ENCODE data around the gene C14orf132. TPM values are rescaled to one million over a fixed set of nuclear protein-coding genes. Genes with fewer than 3 reads are reported as not detected.

The C14orf132 gene
- total and polyA plus RNA-seq, 9 of the 15 experiments (the other 6 are each of a cell fraction or from before 2014, with no cell fraction given) = not detected

DNA sequence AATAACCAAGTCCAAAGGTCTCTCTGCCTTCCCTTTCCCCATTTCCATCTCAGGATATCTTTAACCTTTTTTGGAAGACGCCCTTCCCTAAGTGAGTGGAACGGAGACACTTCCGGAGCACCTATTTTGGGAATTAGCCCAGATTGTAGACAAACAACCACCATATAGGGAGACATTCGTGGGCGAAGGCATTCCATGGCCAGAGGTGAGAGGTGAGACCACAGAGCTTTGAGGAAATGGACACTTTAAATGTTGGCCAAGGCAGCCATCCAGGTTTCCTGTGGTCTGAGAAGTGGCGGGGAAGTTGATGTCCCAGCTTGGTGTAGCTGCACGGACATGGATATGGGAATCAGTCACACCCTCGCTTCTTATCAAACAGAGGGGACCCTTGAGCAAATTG lies 96.1 kb downstream of the C14orf132 start (continued):
- TF ChIP-seq, protein P1, sequence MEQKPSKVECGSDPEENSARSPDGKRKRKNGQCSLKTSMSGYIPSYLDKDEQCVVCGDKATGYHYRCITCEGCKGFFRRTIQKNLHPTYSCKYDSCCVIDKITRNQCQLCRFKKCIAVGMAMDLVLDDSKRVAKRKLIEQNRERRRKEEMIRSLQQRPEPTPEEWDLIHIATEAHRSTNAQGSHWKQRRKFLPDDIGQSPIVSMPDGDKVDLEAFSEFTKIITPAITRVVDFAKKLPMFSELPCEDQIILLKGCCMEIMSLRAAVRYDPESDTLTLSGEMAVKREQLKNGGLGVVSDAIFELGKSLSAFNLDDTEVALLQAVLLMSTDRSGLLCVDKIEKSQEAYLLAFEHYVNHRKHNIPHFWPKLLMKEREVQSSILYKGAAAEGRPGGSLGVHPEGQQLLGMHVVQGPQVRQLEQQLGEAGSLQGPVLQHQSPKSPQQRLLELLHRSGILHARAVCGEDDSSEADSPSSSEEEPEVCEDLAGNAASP (IDR thresholded peaks at IDR 0.05) = no peak
- TF ChIP-seq TAF7 (tag; IDR thresholded peaks at IDR 0.05) = no peak

DNA sequence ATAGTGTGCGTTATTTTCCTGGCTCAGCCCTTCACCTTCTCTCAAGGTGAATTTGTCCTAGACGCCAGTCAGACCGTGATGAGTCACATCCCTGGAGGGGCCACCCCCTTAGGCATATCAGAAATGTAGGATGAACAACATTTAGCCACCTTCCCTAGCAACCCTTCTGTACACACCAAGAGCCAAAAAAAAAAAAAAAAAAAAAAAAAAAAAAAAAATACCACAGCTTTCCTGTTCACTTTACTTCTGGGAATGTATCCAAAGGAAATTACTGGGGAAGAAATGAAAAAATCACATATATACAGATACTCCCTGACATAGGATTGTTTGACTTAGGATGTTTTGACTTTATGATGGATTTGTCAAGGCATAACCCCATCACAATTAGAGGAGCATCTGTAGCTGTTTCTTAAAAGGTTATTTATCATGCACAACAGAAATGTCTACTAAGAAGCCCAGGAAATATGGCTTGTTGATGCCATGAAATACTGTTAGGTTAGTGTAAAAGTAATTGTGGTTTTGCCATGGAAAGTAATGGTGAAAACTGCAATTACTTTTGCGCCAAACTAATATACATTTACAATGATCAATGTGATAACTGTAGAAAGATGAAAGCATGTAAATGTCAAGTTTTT lies 97.3 kb downstream of the C14orf132 start:
- intact Hi-C loops (cut with micrococcal nuclease) (no loop called here), in situ Hi-C loops (cut with MboI) (no loop called here)
- no peak overlapping the region for H3K4me2 ChIP-seq (ENCODE audit: insufficient read depth, low read length)
- ChIA-PET POLR2A (no interaction called here), CTCF (ENCODE audit: low intra/inter-chr PET ratio) (interaction anchor here (0.6 kb wide), 1 partner anchor 1452 kb away, joined by 3 read pairs; no protein-coding TSS in a partner anchor)
- DNase-seq (ENCODE audit: extremely low read depth in 1 of 4, low spot score in 3 of 4) (no peak), ATAC-seq (no peak), FAIRE-seq (no peak)
- no peak overlapping the region for H3K4me3 ChIP-seq
- 7% methylated on average over 4 of the region's 4 CpGs for WGBS (ENCODE audit: insufficient coverage, low coverage, missing lambda C conversion rate)
- H3K9ac ChIP-seq (ENCODE audit: insufficient read depth in 1 of 2, low read depth in 2 of 2, low read length in 2 of 2) = no peak overlapping the region
- no peak overlapping the region for H2AFZ ChIP-seq (ENCODE audit: low read depth, low read length)
- H3K9me1 ChIP-seq (ENCODE audit: control insufficient read depth, insufficient read depth, low read length) = no peaks in the 10 kb centered on the region
- no TSS peak for BruUV-seq (replicated peaks)
- no peaks in the 10 kb centered on the region for H3K27me3 ChIP-seq (ENCODE audit: control insufficient read depth in 2 of 2, insufficient read depth in 2 of 2, low read length in 2 of 2)
- H3K79me2 ChIP-seq (ENCODE audit: control insufficient read depth, insufficient read depth, low read length) = no peaks in the 10 kb centered on the region
- H3K27ac ChIP-seq (ENCODE audit: extremely low read depth, low read depth, low read length) = no peak overlapping the region
- no peaks in the 10 kb centered on the region for H3K9me3 ChIP-seq (replicated peaks; ENCODE audit: control insufficient read depth, insufficient read depth, low read depth, low read length)
- H3K36me3 ChIP-seq (ENCODE audit: control insufficient read depth, insufficient read depth, low read length) = no peaks in the 10 kb centered on the region
- H3K4me1 ChIP-seq (replicated peaks in 1 of 2; ENCODE audit: control insufficient read depth in 2 of 2, insufficient read depth in 2 of 2, low read length in 2 of 2) = no peaks in the 10 kb centered on the region
- H4K20me1 ChIP-seq (replicated peaks; ENCODE audit: control insufficient read depth, insufficient read depth, low read length) = no peaks in the 10 kb centered on the region
- no peak for TF ChIP-seq ZNF668 (CRISPR knock-in tag; IDR thresholded peaks at IDR 0.05)
- TF ChIP-seq, protein P2, sequence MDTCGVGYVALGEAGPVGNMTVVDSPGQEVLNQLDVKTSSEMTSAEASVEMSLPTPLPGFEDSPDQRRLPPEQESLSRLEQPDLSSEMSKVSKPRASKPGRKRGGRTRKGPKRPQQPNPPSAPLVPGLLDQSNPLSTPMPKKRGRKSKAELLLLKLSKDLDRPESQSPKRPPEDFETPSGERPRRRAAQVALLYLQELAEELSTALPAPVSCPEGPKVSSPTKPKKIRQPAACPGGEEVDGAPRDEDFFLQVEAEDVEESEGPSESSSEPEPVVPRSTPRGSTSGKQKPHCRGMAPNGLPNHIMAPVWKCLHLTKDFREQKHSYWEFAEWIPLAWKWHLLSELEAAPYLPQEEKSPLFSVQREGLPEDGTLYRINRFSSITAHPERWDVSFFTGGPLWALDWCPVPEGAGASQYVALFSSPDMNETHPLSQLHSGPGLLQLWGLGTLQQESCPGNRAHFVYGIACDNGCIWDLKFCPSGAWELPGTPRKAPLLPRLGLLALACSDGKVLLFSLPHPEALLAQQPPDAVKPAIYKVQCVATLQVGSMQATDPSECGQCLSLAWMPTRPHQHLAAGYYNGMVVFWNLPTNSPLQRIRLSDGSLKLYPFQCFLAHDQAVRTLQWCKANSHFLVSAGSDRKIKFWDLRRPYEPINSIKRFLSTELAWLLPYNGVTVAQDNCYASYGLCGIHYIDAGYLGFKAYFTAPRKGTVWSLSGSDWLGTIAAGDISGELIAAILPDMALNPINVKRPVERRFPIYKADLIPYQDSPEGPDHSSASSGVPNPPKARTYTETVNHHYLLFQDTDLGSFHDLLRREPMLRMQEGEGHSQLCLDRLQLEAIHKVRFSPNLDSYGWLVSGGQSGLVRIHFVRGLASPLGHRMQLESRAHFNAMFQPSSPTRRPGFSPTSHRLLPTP (IDR thresholded peaks at IDR 0.05; ENCODE audit: borderline replicate concordance, extremely low read depth, insufficient read length) = no peak
- TF ChIP-seq SMAD3 (CRISPR knock-in tag; conservative IDR thresholded peaks at IDR 0.05) = no peak
- no peak for TF ChIP-seq ELF2 (CRISPR knock-in tag; IDR thresholded peaks at IDR 0.05)
